GM18520 (cell line): Measurements from ENCODE around the gene FLCN.
"Not testable (repeated sequence)": the region's sequence is repeated elsewhere in the genome, so short reads cannot be mapped to it uniquely, and the experiment has no call there.

Experiments used
- ATAC-seq: cut with Tn5 transposase; IDR thresholded peaks from one replicate; pipeline ENCODE4 v1.9.1; 2021; ENCODE audit not compliant: unreplicated experiment

FLCN gene

GRCh38 chr17:17188586-17188985 lies 48.4 kb downstream of the FLCN start:
- ATAC-seq: no peak

- no peak for ATAC-seq
Observed at GRCh38 chr17:17186551-17187505, 50.1 kb downstream of the FLCN start.

GRCh38 chr17:17186051-17186450 lies 50.9 kb downstream of the FLCN start:
- ATAC-seq: no peak

GRCh38 chr17:17184985-17185757 lies 51.8 kb downstream of the FLCN start:
- ATAC-seq: not testable (repeated sequence)

GRCh38 chr17:17183744-17184143 lies 53.2 kb downstream of the FLCN start:
- ATAC-seq: no peak

- no peak for ATAC-seq
Observed at GRCh38 chr17:17182598-17183136, 54.3 kb downstream of the FLCN start.

- ATAC-seq: no peak
Observed at GRCh38 chr17:17181666-17182597, 55.0 kb downstream of the FLCN start.

- no peak for ATAC-seq
Observed at GRCh38 chr17:17180741-17181525, 56.0 kb downstream of the FLCN start.

GRCh38 chr17:17180141-17180603 lies 56.8 kb downstream of the FLCN start:
- no peak for ATAC-seq

- ATAC-seq: no peak
Observed at GRCh38 chr17:17179371-17179827, 57.6 kb downstream of the FLCN start.

- ATAC-seq: no peak
Observed at GRCh38 chr17:17177176-17177575, 59.8 kb downstream of the FLCN start.

- ATAC-seq: no peak
Observed at GRCh38 chr17:17176341-17176740, 60.6 kb downstream of the FLCN start.

GRCh38 chr17:17175917-17176316 lies 61.1 kb downstream of the FLCN start:
- no peak for ATAC-seq

GRCh38 chr17:17175340-17175739 lies 61.6 kb downstream of the FLCN start:
- ATAC-seq: no peak

- ATAC-seq: no peak
Observed at GRCh38 chr17:17173921-17174320, 63.0 kb downstream of the FLCN start.

- ATAC-seq: no peak
Observed at GRCh38 chr17:17172990-17173389, 64.0 kb downstream of the FLCN start.

- no peak for ATAC-seq
Observed at GRCh38 chr17:17172001-17172939, 64.7 kb downstream of the FLCN start.

GRCh38 chr17:17171186-17171585 lies 65.8 kb downstream of the FLCN start:
- ATAC-seq: no peak
